Mesendoderm (in vitro differentiated cells): ENCODE measurements around the gene GTF2A1L.
"Not testable (repeated sequence)": the region's sequence is repeated elsewhere in the genome, so short reads cannot be mapped to it uniquely, and the experiment has no call there.

Source experiments
- DNase-seq: peaks from one replicate; pipeline ENCODE4 v3.0.0; 2013
- H2AK5ac ChIP-seq: 2 replicates; pipeline ENCODE4 v1.6.1; 2013; ENCODE audit warnings: low read length, inconsistent platforms
- H2BK120ac ChIP-seq: 2 replicates; pipeline ENCODE4 v1.6.1; 2013; ENCODE audit warnings: low read depth, mild to moderate bottlenecking, low read length, moderate library complexity, mixed read lengths
- H2BK15ac ChIP-seq: replicated peaks from 2 replicates; pipeline ENCODE4 v1.6.1; 2013; ENCODE audit warnings: low read depth, mild to moderate bottlenecking, moderate library complexity
- H2BK5ac ChIP-seq: 2 replicates; pipeline ENCODE4 v1.6.1; 2013; ENCODE audit warnings: low read length, inconsistent platforms
- H3K18ac ChIP-seq: 2 replicates; pipeline ENCODE4 v1.6.1; 2013; ENCODE audit warnings: mild to moderate bottlenecking, low read length, mixed read lengths
- H3K23ac ChIP-seq: one replicate; pipeline ENCODE4 v1.6.1; 2013; ENCODE audit warnings: low read length
- H3K27ac ChIP-seq: 2 replicates; pipeline ENCODE4 v1.5.1; 2013; ENCODE audit warnings: low read depth, mild to moderate bottlenecking, inconsistent platforms, low read length, moderate library complexity
- H3K27me3 ChIP-seq: 2 replicates; pipeline ENCODE4 v1.6.1; 2013; ENCODE audit warnings: low read length, control low read depth, mild to moderate bottlenecking, inconsistent platforms; ENCODE audit not compliant: insufficient read depth, poor library complexity
- H3K36me3 ChIP-seq: 2 replicates; pipeline ENCODE4 v1.6.1; 2013; ENCODE audit warnings: low read length, inconsistent platforms; ENCODE audit not compliant: control insufficient read depth, insufficient read depth
- H3K4ac ChIP-seq: one replicate; pipeline ENCODE4 v1.6.1; 2013; ENCODE audit warnings: low read depth, mild to moderate bottlenecking, low read length, moderate library complexity
- H3K4me1 ChIP-seq: 2 replicates; pipeline ENCODE4 v1.6.1; 2013; ENCODE audit warnings: low read depth, low read length, inconsistent platforms; ENCODE audit not compliant: control insufficient read depth
- H3K4me2 ChIP-seq: 2 replicates; pipeline ENCODE4 v1.6.1; 2013; ENCODE audit warnings: low read length
- H3K4me3 ChIP-seq: 2 replicates; pipeline ENCODE4 v1.5.1; 2013; ENCODE audit warnings: mild to moderate bottlenecking, low read length
- H3K56ac ChIP-seq: one replicate; pipeline ENCODE4 v1.6.1; 2013; ENCODE audit warnings: low read length
- H3K79me1 ChIP-seq: 2 replicates; pipeline ENCODE4 v1.6.1; 2013; ENCODE audit warnings: low read length, inconsistent platforms
- H3K79me2 ChIP-seq: 2 replicates; pipeline ENCODE4 v1.6.1; 2013; ENCODE audit warnings: mild to moderate bottlenecking, low read length; ENCODE audit not compliant: control insufficient read depth, insufficient read depth
- H3K9ac ChIP-seq: 2 replicates; pipeline ENCODE4 v1.6.1; 2013; ENCODE audit warnings: low read length, inconsistent platforms
- H4K5ac ChIP-seq: one replicate; pipeline ENCODE4 v1.6.1; 2013; ENCODE audit warnings: low read length
- H4K8ac ChIP-seq: one replicate; pipeline ENCODE4 v1.6.1; 2013; ENCODE audit warnings: low read depth, mild to moderate bottlenecking, control low read depth, low read length, moderate library complexity
- WGBS: extraction: QIAGEN DNeasy Blood & Tissue Kit; methylation state at CpG from one replicate; pipeline ENCODE4 v1.1.7; 2013; ENCODE audit warnings: low lambda C conversion rate, missing lambda C conversion rate; ENCODE audit not compliant: insufficient coverage; ENCODE audit errors: extremely low coverage; 5-methylcytosine and 5-hydroxymethylcytosine counted together

Gene GTF2A1L

GRCh38 chr2:48693645-48694044 lies 76.0 kb downstream of the GTF2A1L start:
- Histone ChIP-seq H3K27ac (no peak overlapping the region), H3K79me1 (no peaks in the 10 kb centered on the region), H3K79me2 (no peaks in the 10 kb centered on the region), H3K36me3 (no peaks in the 10 kb centered on the region), H4K5ac (no peak overlapping the region), H2BK5ac (no peak overlapping the region), H3K23ac (no peak overlapping the region), H2BK15ac (no peak overlapping the region), H3K4me2 (no peak overlapping the region), H3K9ac (no peak overlapping the region), H3K4me3 (no peak overlapping the region), H3K4ac (no peak overlapping the region), H3K56ac (no peak overlapping the region), H3K18ac (no peak overlapping the region), H3K4me1 (peaks cover 2% of the 10 kb centered on the region), H3K27me3 (no peaks in the 10 kb centered on the region), H2AK5ac (no peak overlapping the region), H2BK120ac (no peak overlapping the region), H4K8ac (no peak overlapping the region)
- WGBS = no CpG with 5 or more reads among the region's 3 CpGs
- DNase-seq = peak; percentile 87

- no peak overlapping the region for H2BK15ac ChIP-seq
- DNase-seq = peak; percentile 75
- H3K4me1 ChIP-seq = peaks cover 2% of the 10 kb centered on the region
- no peak overlapping the region for H3K27ac ChIP-seq
- H4K5ac ChIP-seq = no peak overlapping the region
- H3K79me2 ChIP-seq = no peaks in the 10 kb centered on the region
- no peak overlapping the region for H2AK5ac ChIP-seq
- H3K18ac ChIP-seq = no peak overlapping the region
- no peak overlapping the region for H3K4me2 ChIP-seq
- no peaks in the 10 kb centered on the region for H3K27me3 ChIP-seq
- no peak overlapping the region for H2BK120ac ChIP-seq
- H3K36me3 ChIP-seq = no peaks in the 10 kb centered on the region
- no peak overlapping the region for H3K9ac ChIP-seq
- no CpG with 5 or more reads among the region's 3 CpGs for WGBS
- H3K4me3 ChIP-seq = no peak overlapping the region
- H3K4ac ChIP-seq = no peak overlapping the region
- H3K56ac ChIP-seq = no peak overlapping the region
- no peak overlapping the region for H2BK5ac ChIP-seq
- no peak overlapping the region for H3K23ac ChIP-seq
- H4K8ac ChIP-seq = no peak overlapping the region
- H3K79me1 ChIP-seq = no peaks in the 10 kb centered on the region
Observed at GRCh38 chr2:48694149-48694548, 76.5 kb downstream of the GTF2A1L start.

DNA sequence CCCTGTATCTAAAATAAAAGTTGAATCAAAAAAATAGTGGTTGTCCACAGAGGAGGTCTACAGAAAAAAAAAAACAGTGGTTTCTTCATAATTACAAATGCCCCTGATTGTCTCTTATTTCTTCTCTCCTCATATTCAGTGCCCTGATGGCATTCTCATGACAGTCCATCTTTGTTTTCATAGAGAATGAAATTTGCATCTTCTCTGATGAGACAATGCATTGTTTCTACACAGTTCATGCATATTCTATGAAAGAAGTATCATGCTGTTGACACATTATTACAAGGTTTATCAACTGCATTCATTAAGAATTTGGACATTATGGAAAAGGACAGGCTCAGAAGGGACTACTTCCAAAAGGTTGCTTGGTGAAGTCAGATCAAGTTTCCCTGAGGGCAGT lies 78.3 kb downstream of the GTF2A1L start:
- H3K79me1 ChIP-seq = no peaks in the 10 kb centered on the region
- no peak overlapping the region for H3K9ac ChIP-seq
- H3K79me2 ChIP-seq = no peaks in the 10 kb centered on the region
- H4K5ac ChIP-seq = no peak overlapping the region
- H3K4ac ChIP-seq = no peak overlapping the region
- H3K4me1 ChIP-seq = peaks cover 2% of the 10 kb centered on the region
- H3K4me2 ChIP-seq = no peak overlapping the region
- H3K36me3 ChIP-seq = no peaks in the 10 kb centered on the region
- H4K8ac ChIP-seq = no peak overlapping the region
- no peak for DNase-seq
- no peak overlapping the region for H3K4me3 ChIP-seq
- H2BK120ac ChIP-seq = no peak overlapping the region
- H3K27ac ChIP-seq = no peak overlapping the region
- H3K23ac ChIP-seq = no peak overlapping the region
- H2AK5ac ChIP-seq = no peak overlapping the region
- no peaks in the 10 kb centered on the region for H3K27me3 ChIP-seq
- H3K18ac ChIP-seq = no peak overlapping the region
- H3K56ac ChIP-seq = no peak overlapping the region
- H2BK5ac ChIP-seq = no peak overlapping the region
- H2BK15ac ChIP-seq = no peak overlapping the region

GRCh38 chr2:48696881-48697280 lies 79.2 kb downstream of the GTF2A1L start:
- no peak overlapping the region for H2BK120ac ChIP-seq
- H3K4ac ChIP-seq = no peak overlapping the region
- no peak overlapping the region for H3K9ac ChIP-seq
- peak overlapping the region; percentile 51 for H3K18ac ChIP-seq
- H2BK15ac ChIP-seq = no peak overlapping the region
- no CpG with 5 or more reads among the region's 1 CpG for WGBS
- no peak overlapping the region for H3K4me2 ChIP-seq
- H3K27ac ChIP-seq = no peak overlapping the region
- H3K79me1 ChIP-seq = no peaks in the 10 kb centered on the region
- no peaks in the 10 kb centered on the region for H3K79me2 ChIP-seq
- no peak overlapping the region for H4K8ac ChIP-seq
- no peaks in the 10 kb centered on the region for H3K27me3 ChIP-seq
- DNase-seq = no peak
- no peak overlapping the region for H3K23ac ChIP-seq
- H3K4me1 ChIP-seq = peaks cover 2% of the 10 kb centered on the region
- H3K56ac ChIP-seq = no peak overlapping the region
- no peak overlapping the region for H4K5ac ChIP-seq
- H2BK5ac ChIP-seq = no peak overlapping the region
- no peak overlapping the region for H2AK5ac ChIP-seq
- H3K4me3 ChIP-seq = no peak overlapping the region
- H3K36me3 ChIP-seq = no peaks in the 10 kb centered on the region

- Histone ChIP-seq H4K5ac (no peak overlapping the region), H3K56ac (no peak overlapping the region), H3K18ac (no peak overlapping the region), H3K23ac (no peak overlapping the region), H3K9ac (no peak overlapping the region), H3K4ac (no peak overlapping the region), H2BK15ac (no peak overlapping the region), H3K79me1 (no peaks in the 10 kb centered on the region), H4K8ac (no peak overlapping the region), H3K4me2 (no peak overlapping the region), H3K79me2 (no peaks in the 10 kb centered on the region), H2AK5ac (no peak overlapping the region), H3K27me3 (no peaks in the 10 kb centered on the region), H3K27ac (no peak overlapping the region), H3K4me1 (no peaks in the 10 kb centered on the region), H2BK5ac (no peak overlapping the region), H3K36me3 (no peaks in the 10 kb centered on the region), H3K4me3 (no peak overlapping the region), H2BK120ac (no peak overlapping the region)
- DNase-seq = no peak
- WGBS = no CpG with 5 or more reads among the region's 2 CpGs
Observed at GRCh38 chr2:48699348-48699930, 81.8 kb downstream of the GTF2A1L start.

GRCh38 chr2:48703621-48704020 lies 86.0 kb downstream of the GTF2A1L start:
- H3K4me3 ChIP-seq, H3K18ac ChIP-seq, H4K5ac ChIP-seq, H3K4me2 ChIP-seq, H3K4me1 ChIP-seq, H4K8ac ChIP-seq, H3K23ac ChIP-seq, H3K79me2 ChIP-seq, H3K27me3 ChIP-seq, H2BK5ac ChIP-seq, H3K56ac ChIP-seq, H3K36me3 ChIP-seq, H2BK120ac ChIP-seq, H3K9ac ChIP-seq, H3K27ac ChIP-seq, H3K79me1 ChIP-seq, H2AK5ac ChIP-seq, DNase-seq, H2BK15ac ChIP-seq, H3K4ac ChIP-seq: not testable (repeated sequence)
- WGBS = no CpG with 5 or more reads among the region's 6 CpGs
